ENCODE results near the gene COMMD2.
A peak's percentile ranks its signal among the peaks of the same experiment; 100 is the strongest.

Gene COMMD2

DNA sequence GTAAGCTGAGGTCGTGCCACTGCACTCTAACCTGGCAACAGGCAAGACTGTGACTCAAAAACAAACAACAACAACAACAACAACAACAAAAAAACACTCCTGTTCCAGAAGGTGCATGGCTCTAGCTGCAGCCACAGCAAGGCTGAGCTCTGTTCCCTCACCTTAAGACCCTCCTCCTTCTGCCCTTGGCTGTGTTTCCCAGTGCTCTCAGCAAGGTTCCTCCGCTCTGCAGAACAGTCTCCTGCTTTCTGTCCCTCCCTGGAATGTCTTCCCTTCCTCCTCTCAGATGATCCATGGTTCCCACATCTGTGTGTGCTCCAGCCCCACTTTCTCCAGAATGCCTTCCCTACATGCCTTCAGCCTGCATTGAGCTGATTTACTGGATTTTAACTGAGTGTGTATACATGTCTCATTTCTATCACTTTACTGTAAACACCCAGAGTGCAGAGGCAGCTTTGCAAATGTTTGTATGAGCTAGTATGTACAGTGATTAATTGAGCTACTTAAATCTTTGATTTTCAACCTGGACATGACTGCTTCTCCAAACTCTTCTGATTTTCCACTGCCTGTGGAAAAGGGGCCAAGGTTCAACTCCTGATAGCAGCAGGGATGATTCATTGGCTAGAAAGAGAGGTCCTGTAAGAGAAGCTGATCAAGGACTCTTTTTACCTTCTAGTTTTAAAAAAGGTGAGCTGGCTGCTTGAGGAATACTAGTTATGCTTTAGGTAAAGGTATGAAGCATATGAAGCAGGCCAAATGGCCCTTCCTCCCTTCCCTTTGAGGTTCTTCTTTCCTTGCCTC lies 25.3 kb upstream of the COMMD2 start:
- Histone ChIP-seq H3K4me1 (ENCODE audit: control insufficient read depth, insufficient read depth, low read length) (no peaks in the 10 kb centered on the region), H3K36me3 (ENCODE audit: control insufficient read depth, insufficient read depth, low read length) (no peaks in the 10 kb centered on the region), H3K27ac (ENCODE audit: low read depth, low read length) (no peak overlapping the region), H3K9ac (ENCODE audit: low read length) (no peak overlapping the region), H3K27me3 (ENCODE audit: control insufficient read depth, insufficient read depth, low read length) (no peaks in the 10 kb centered on the region), H3K4me3 (ENCODE audit: low read length) (no peak overlapping the region)

DNA sequence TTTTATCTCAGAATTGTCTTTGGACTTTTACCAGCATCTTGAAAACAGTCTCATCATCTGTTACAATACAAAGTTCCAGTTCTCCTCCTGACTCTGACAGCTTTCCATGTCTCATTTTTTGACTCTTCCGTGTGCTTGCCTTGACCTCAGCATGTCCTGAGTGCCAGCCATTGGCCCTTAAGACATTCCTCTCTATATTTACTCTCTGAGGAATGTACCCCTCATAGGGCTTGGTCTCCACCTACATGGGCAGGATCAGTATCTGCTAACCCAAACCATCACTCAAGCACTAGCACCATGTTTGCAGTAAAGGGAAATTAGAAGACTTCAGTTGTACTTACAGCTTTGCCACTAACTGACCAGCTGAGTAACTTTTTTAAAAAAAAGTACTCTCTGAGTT lies 23.9 kb upstream of the COMMD2 start:
- Histone ChIP-seq H3K4me1 (ENCODE audit: control insufficient read depth, insufficient read depth, low read length) (no peaks in the 10 kb centered on the region), H3K36me3 (ENCODE audit: control insufficient read depth, insufficient read depth, low read length) (no peaks in the 10 kb centered on the region), H3K27ac (ENCODE audit: low read depth, low read length) (no peak overlapping the region), H3K27me3 (ENCODE audit: control insufficient read depth, insufficient read depth, low read length) (no peaks in the 10 kb centered on the region), H3K9ac (ENCODE audit: low read length) (no peak overlapping the region), H3K4me3 (ENCODE audit: low read length) (no peak overlapping the region)

DNA sequence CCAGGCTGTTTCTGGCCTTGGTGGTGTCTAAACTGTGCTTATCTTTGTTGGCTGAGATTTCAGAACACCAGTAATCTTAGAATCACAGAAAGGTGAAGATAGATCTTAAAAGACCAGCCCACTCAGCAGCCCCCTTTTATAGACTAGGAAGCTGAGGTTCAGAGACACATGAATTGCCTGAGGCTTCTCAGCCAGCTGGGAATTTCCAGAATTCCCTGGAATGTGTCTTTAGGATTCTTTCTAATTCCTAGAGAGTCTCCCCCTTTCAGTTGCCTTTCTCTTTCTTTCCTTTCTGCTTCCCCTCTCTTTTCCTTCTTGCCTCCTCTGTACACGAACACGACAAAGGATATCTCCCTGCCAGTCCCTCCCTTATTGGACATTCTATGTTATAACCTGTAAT lies 20.6 kb upstream of the COMMD2 start:
- Histone ChIP-seq H3K9ac (ENCODE audit: low read length) (no peak overlapping the region), H3K4me1 (ENCODE audit: control insufficient read depth, insufficient read depth, low read length) (no peaks in the 10 kb centered on the region), H3K36me3 (ENCODE audit: control insufficient read depth, insufficient read depth, low read length) (no peaks in the 10 kb centered on the region), H3K27ac (ENCODE audit: low read depth, low read length) (no peak overlapping the region), H3K27me3 (ENCODE audit: control insufficient read depth, insufficient read depth, low read length) (no peaks in the 10 kb centered on the region), H3K4me3 (ENCODE audit: low read length) (no peak overlapping the region)

DNA sequence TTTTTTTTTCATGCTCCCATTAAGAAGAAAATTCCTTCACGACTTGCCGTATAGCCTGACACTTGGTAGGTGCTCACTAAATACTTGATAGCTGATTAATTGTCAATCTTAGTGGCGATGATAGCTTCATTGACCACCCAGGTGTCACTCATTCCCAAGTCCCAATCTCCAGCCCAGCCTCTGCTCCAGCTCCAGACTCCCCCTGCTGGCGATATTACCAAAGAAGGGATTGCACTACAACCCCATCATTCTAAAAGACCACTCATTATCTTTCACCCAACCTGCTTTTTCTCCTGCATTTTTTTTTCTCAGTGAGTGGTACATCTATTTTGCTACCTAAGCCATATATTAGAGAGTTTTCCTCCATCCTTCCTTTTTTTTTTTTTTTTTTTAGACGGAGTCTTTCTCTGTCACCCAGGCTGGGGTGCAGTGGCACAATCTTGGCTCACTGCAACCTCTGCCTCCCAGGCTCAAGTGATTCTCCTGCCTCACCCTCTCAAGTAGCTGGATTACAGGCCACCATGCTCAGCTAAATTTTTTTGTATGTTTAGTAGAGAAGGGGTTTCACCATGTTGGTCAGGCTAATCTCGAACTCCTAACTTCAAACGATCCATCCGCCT lies 19.5 kb upstream of the COMMD2 start:
- no peak overlapping the region for H3K27ac ChIP-seq (ENCODE audit: low read depth, low read length)
- H3K36me3 ChIP-seq (ENCODE audit: control insufficient read depth, insufficient read depth, low read length), result no peaks in the 10 kb centered on the region
- H3K27me3 ChIP-seq (ENCODE audit: control insufficient read depth, insufficient read depth, low read length), result no peaks in the 10 kb centered on the region
- no peaks in the 10 kb centered on the region for H3K4me1 ChIP-seq (ENCODE audit: control insufficient read depth, insufficient read depth, low read length)
- H3K4me3 ChIP-seq (ENCODE audit: low read length), result no peak overlapping the region
- no peak overlapping the region for H3K9ac ChIP-seq (ENCODE audit: low read length)

GRCh38 chr3:149770246-149770645 lies 18.0 kb upstream of the COMMD2 start:
- Histone ChIP-seq H3K4me3 (ENCODE audit: low read length) (no peak overlapping the region), H3K9ac (ENCODE audit: low read length) (no peak overlapping the region), H3K27ac (ENCODE audit: low read depth, low read length) (no peak overlapping the region), H3K4me1 (ENCODE audit: control insufficient read depth, insufficient read depth, low read length) (no peaks in the 10 kb centered on the region), H3K27me3 (ENCODE audit: control insufficient read depth, insufficient read depth, low read length) (no peaks in the 10 kb centered on the region), H3K36me3 (ENCODE audit: control insufficient read depth, insufficient read depth, low read length) (no peaks in the 10 kb centered on the region)

- H3K27me3 ChIP-seq (ENCODE audit: control insufficient read depth, insufficient read depth, low read length), result no peaks in the 10 kb centered on the region
- H3K27ac ChIP-seq (ENCODE audit: low read depth, low read length), result no peak overlapping the region
- no peak overlapping the region for H3K9ac ChIP-seq (ENCODE audit: low read length)
- H3K4me1 ChIP-seq (ENCODE audit: control insufficient read depth, insufficient read depth, low read length), result no peaks in the 10 kb centered on the region
- no peak overlapping the region for H3K4me3 ChIP-seq (ENCODE audit: low read length)
- H3K36me3 ChIP-seq (ENCODE audit: control insufficient read depth, insufficient read depth, low read length), result no peaks in the 10 kb centered on the region
These were observed 16.4 kb upstream of the COMMD2 start for GRCh38 chr3:149768704-149769103.

GRCh38 chr3:149767720-149768119 lies 15.4 kb upstream of the COMMD2 start:
- Histone ChIP-seq H3K4me3 (ENCODE audit: low read length) (no peak overlapping the region), H3K9ac (ENCODE audit: low read length) (no peak overlapping the region), H3K4me1 (ENCODE audit: control insufficient read depth, insufficient read depth, low read length) (no peaks in the 10 kb centered on the region), H3K27me3 (ENCODE audit: control insufficient read depth, insufficient read depth, low read length) (no peaks in the 10 kb centered on the region), H3K27ac (ENCODE audit: low read depth, low read length) (no peak overlapping the region), H3K36me3 (ENCODE audit: control insufficient read depth, insufficient read depth, low read length) (no peaks in the 10 kb centered on the region)

- no peak overlapping the region for H3K9ac ChIP-seq (ENCODE audit: low read length)
- no peaks in the 10 kb centered on the region for H3K36me3 ChIP-seq (ENCODE audit: control insufficient read depth, insufficient read depth, low read length)
- H3K4me1 ChIP-seq (ENCODE audit: control insufficient read depth, insufficient read depth, low read length), result no peaks in the 10 kb centered on the region
- no peaks in the 10 kb centered on the region for H3K27me3 ChIP-seq (ENCODE audit: control insufficient read depth, insufficient read depth, low read length)
- no peak overlapping the region for H3K27ac ChIP-seq (ENCODE audit: low read depth, low read length)
- H3K4me3 ChIP-seq (ENCODE audit: low read length), result no peak overlapping the region
These were observed 13.6 kb upstream of the COMMD2 start for GRCh38 chr3:149765762-149766334.

GRCh38 chr3:149764302-149764701 lies 12.0 kb upstream of the COMMD2 start:
- no peaks in the 10 kb centered on the region for H3K36me3 ChIP-seq (ENCODE audit: control insufficient read depth, insufficient read depth, low read length)
- no peak overlapping the region for H3K27ac ChIP-seq (ENCODE audit: low read depth, low read length)
- H3K4me3 ChIP-seq (ENCODE audit: low read length), result no peak overlapping the region
- no peak overlapping the region for H3K9ac ChIP-seq (ENCODE audit: low read length)
- no peaks in the 10 kb centered on the region for H3K4me1 ChIP-seq (ENCODE audit: control insufficient read depth, insufficient read depth, low read length)
- no peaks in the 10 kb centered on the region for H3K27me3 ChIP-seq (ENCODE audit: control insufficient read depth, insufficient read depth, low read length)

- no peak overlapping the region for H3K4me3 ChIP-seq (ENCODE audit: low read length)
- no peak overlapping the region for H3K27ac ChIP-seq (ENCODE audit: low read depth, low read length)
- no peaks in the 10 kb centered on the region for H3K27me3 ChIP-seq (ENCODE audit: control insufficient read depth, insufficient read depth, low read length)
- H3K4me1 ChIP-seq (ENCODE audit: control insufficient read depth, insufficient read depth, low read length), result no peaks in the 10 kb centered on the region
- no peak overlapping the region for H3K9ac ChIP-seq (ENCODE audit: low read length)
- H3K36me3 ChIP-seq (ENCODE audit: control insufficient read depth, insufficient read depth, low read length), result no peaks in the 10 kb centered on the region
These were observed 11.4 kb upstream of the COMMD2 start for GRCh38 chr3:149763565-149764195.

- Histone ChIP-seq H3K36me3 (ENCODE audit: control insufficient read depth, insufficient read depth, low read length) (no peaks in the 10 kb centered on the region), H3K27ac (ENCODE audit: low read depth, low read length) (no peak overlapping the region), H3K4me1 (ENCODE audit: control insufficient read depth, insufficient read depth, low read length) (no peaks in the 10 kb centered on the region), H3K27me3 (ENCODE audit: control insufficient read depth, insufficient read depth, low read length) (no peaks in the 10 kb centered on the region), H3K4me3 (ENCODE audit: low read length) (no peak overlapping the region), H3K9ac (ENCODE audit: low read length) (no peak overlapping the region)
These were observed 1.4 kb upstream of the COMMD2 start for GRCh38 chr3:149753717-149754116.

GRCh38 chr3:149752788-149753136 lies 473 bp upstream of the COMMD2 start:
- Histone ChIP-seq H3K27me3 (ENCODE audit: control insufficient read depth, insufficient read depth, low read length) (no peaks in the 10 kb centered on the region), H3K9ac (ENCODE audit: low read length) (no peak overlapping the region), H3K4me1 (ENCODE audit: control insufficient read depth, insufficient read depth, low read length) (no peaks in the 10 kb centered on the region), H3K4me3 (ENCODE audit: low read length) (peak overlapping the region; percentile 96), H3K36me3 (ENCODE audit: control insufficient read depth, insufficient read depth, low read length) (no peaks in the 10 kb centered on the region), H3K27ac (ENCODE audit: low read depth, low read length) (peak overlapping the region; percentile 79)

Data from rectal smooth muscle tissue (tissue), 1 donor.